Measurements from ENCODE around the gene ABCC3.

Gene ABCC3

GRCh38 chr17:50593321-50593720, 41.4 kb upstream of the ABCC3 start:
- H3K4me3 ChIP-seq (ENCODE audit: extremely low read depth, insufficient read depth, low read length, poor library complexity, severe bottlenecking) = no peak overlapping the region
- H3K36me3 ChIP-seq (ENCODE audit: control insufficient read depth, insufficient read depth, low read length) = no peaks in the 10 kb centered on the region
- 26 to 44% methylated on average over 5 to 9 of the region's 10 CpGs for WGBS, 2 experiments (ENCODE audit: insufficient coverage in 2 of 2)
- H3K27ac ChIP-seq (ENCODE audit: low read depth, low read length, severe bottlenecking) = no peak overlapping the region
- no peaks in the 10 kb centered on the region for H3K9me3 ChIP-seq (ENCODE audit: control insufficient read depth, low read length)
- H3K4me1 ChIP-seq (ENCODE audit: control insufficient read depth, insufficient read depth, low read length, poor library complexity, severe bottlenecking) = peaks cover 11% of the 10 kb centered on the region

GRCh38 chr17:50594128-50594823, 40.4 kb upstream of the ABCC3 start:
- no peaks in the 10 kb centered on the region for H3K9me3 ChIP-seq (ENCODE audit: control insufficient read depth, low read length)
- H3K4me1 ChIP-seq (ENCODE audit: control insufficient read depth, insufficient read depth, low read length, poor library complexity, severe bottlenecking) = peaks cover 11% of the 10 kb centered on the region
- 89% methylated on average over 6 to 9 of the region's 11 CpGs for WGBS, 2 experiments (ENCODE audit: insufficient coverage in 2 of 2)
- H3K36me3 ChIP-seq (ENCODE audit: control insufficient read depth, insufficient read depth, low read length) = no peaks in the 10 kb centered on the region
- no peak overlapping the region for H3K4me3 ChIP-seq (ENCODE audit: extremely low read depth, insufficient read depth, low read length, poor library complexity, severe bottlenecking)
- H3K27ac ChIP-seq (ENCODE audit: low read depth, low read length, severe bottlenecking) = no peak overlapping the region

GRCh38 chr17:50594892-50595291, 39.8 kb upstream of the ABCC3 start:
- no peak overlapping the region for H3K27ac ChIP-seq (ENCODE audit: low read depth, low read length, severe bottlenecking)
- no peaks in the 10 kb centered on the region for H3K36me3 ChIP-seq (ENCODE audit: control insufficient read depth, insufficient read depth, low read length)
- WGBS, 2 experiments (ENCODE audit: insufficient coverage in 2 of 2) = 83 to 88% methylated on average over 14 to 15 of the region's 21 CpGs
- no peak overlapping the region for H3K4me3 ChIP-seq (ENCODE audit: extremely low read depth, insufficient read depth, low read length, poor library complexity, severe bottlenecking)
- H3K9me3 ChIP-seq (ENCODE audit: control insufficient read depth, low read length) = no peaks in the 10 kb centered on the region
- H3K4me1 ChIP-seq (ENCODE audit: control insufficient read depth, insufficient read depth, low read length, poor library complexity, severe bottlenecking) = peaks cover 11% of the 10 kb centered on the region

- 66 to 76% methylated on average over 19 to 30 of the region's 34 CpGs for WGBS, 2 experiments (ENCODE audit: insufficient coverage in 2 of 2)
- H3K9me3 ChIP-seq (ENCODE audit: control insufficient read depth, low read length) = no peaks in the 10 kb centered on the region
- no peak overlapping the region for H3K27ac ChIP-seq (ENCODE audit: low read depth, low read length, severe bottlenecking)
- no peaks in the 10 kb centered on the region for H3K36me3 ChIP-seq (ENCODE audit: control insufficient read depth, insufficient read depth, low read length)
- H3K4me1 ChIP-seq (ENCODE audit: control insufficient read depth, insufficient read depth, low read length, poor library complexity, severe bottlenecking) = peaks cover 11% of the 10 kb centered on the region
- no peak overlapping the region for H3K4me3 ChIP-seq (ENCODE audit: extremely low read depth, insufficient read depth, low read length, poor library complexity, severe bottlenecking)
These were observed 38.3 kb upstream of the ABCC3 start for GRCh38 chr17:50596191-50597037.

GRCh38 chr17:50598487-50598886, 36.2 kb upstream of the ABCC3 start:
- Histone ChIP-seq H3K36me3 (ENCODE audit: control insufficient read depth, insufficient read depth, low read length) (no peaks in the 10 kb centered on the region), H3K4me1 (ENCODE audit: control insufficient read depth, insufficient read depth, low read length, poor library complexity, severe bottlenecking) (peaks cover 4% of the 10 kb centered on the region), H3K9me3 (ENCODE audit: control insufficient read depth, low read length) (no peaks in the 10 kb centered on the region), H3K27ac (ENCODE audit: low read depth, low read length, severe bottlenecking) (no peak overlapping the region), H3K4me3 (ENCODE audit: extremely low read depth, insufficient read depth, low read length, poor library complexity, severe bottlenecking) (no peak overlapping the region)
- 87 to 92% methylated on average over 2 to 3 of the region's 5 CpGs for WGBS, 2 experiments (ENCODE audit: insufficient coverage in 2 of 2)

GRCh38 chr17:50599606-50600005, 35.1 kb upstream of the ABCC3 start:
- no peaks in the 10 kb centered on the region for H3K4me1 ChIP-seq (ENCODE audit: control insufficient read depth, insufficient read depth, low read length, poor library complexity, severe bottlenecking)
- no peak overlapping the region for H3K4me3 ChIP-seq (ENCODE audit: extremely low read depth, insufficient read depth, low read length, poor library complexity, severe bottlenecking)
- H3K36me3 ChIP-seq (ENCODE audit: control insufficient read depth, insufficient read depth, low read length) = no peaks in the 10 kb centered on the region
- no peak overlapping the region for H3K27ac ChIP-seq (ENCODE audit: low read depth, low read length, severe bottlenecking)
- no peaks in the 10 kb centered on the region for H3K9me3 ChIP-seq (ENCODE audit: control insufficient read depth, low read length)
- WGBS, 2 experiments (ENCODE audit: insufficient coverage in 2 of 2) = 91 to 93% methylated on average over 13 of the region's 15 CpGs

- Histone ChIP-seq H3K4me1 (ENCODE audit: control insufficient read depth, insufficient read depth, low read length, poor library complexity, severe bottlenecking) (no peaks in the 10 kb centered on the region), H3K27ac (ENCODE audit: low read depth, low read length, severe bottlenecking) (no peak overlapping the region), H3K9me3 (ENCODE audit: control insufficient read depth, low read length) (no peaks in the 10 kb centered on the region), H3K4me3 (ENCODE audit: extremely low read depth, insufficient read depth, low read length, poor library complexity, severe bottlenecking) (no peak overlapping the region), H3K36me3 (ENCODE audit: control insufficient read depth, insufficient read depth, low read length) (no peaks in the 10 kb centered on the region)
- WGBS, 2 experiments (ENCODE audit: insufficient coverage in 2 of 2) = 80 to 90% methylated on average over 5 to 8 of the region's 13 CpGs
These were observed 32.8 kb upstream of the ABCC3 start for GRCh38 chr17:50601823-50602375.

GRCh38 chr17:50602836-50603235, 31.8 kb upstream of the ABCC3 start:
- H3K27ac ChIP-seq (ENCODE audit: low read depth, low read length, severe bottlenecking) = no peak overlapping the region
- H3K9me3 ChIP-seq (ENCODE audit: control insufficient read depth, low read length) = no peaks in the 10 kb centered on the region
- WGBS, 2 experiments (ENCODE audit: insufficient coverage in 2 of 2) = 94 to 96% methylated on average over 15 to 17 of the region's 18 CpGs
- no peaks in the 10 kb centered on the region for H3K4me1 ChIP-seq (ENCODE audit: control insufficient read depth, insufficient read depth, low read length, poor library complexity, severe bottlenecking)
- H3K36me3 ChIP-seq (ENCODE audit: control insufficient read depth, insufficient read depth, low read length) = no peaks in the 10 kb centered on the region
- H3K4me3 ChIP-seq (ENCODE audit: extremely low read depth, insufficient read depth, low read length, poor library complexity, severe bottlenecking) = no peak overlapping the region

GRCh38 chr17:50603340-50603739, 31.3 kb upstream of the ABCC3 start:
- Histone ChIP-seq H3K9me3 (ENCODE audit: control insufficient read depth, low read length) (no peaks in the 10 kb centered on the region), H3K4me1 (ENCODE audit: control insufficient read depth, insufficient read depth, low read length, poor library complexity, severe bottlenecking) (no peaks in the 10 kb centered on the region), H3K36me3 (ENCODE audit: control insufficient read depth, insufficient read depth, low read length) (no peaks in the 10 kb centered on the region), H3K4me3 (ENCODE audit: extremely low read depth, insufficient read depth, low read length, poor library complexity, severe bottlenecking) (no peak overlapping the region), H3K27ac (ENCODE audit: low read depth, low read length, severe bottlenecking) (no peak overlapping the region)
- WGBS, 2 experiments (ENCODE audit: insufficient coverage in 2 of 2) = 66 to 79% methylated on average over 7 of the region's 9 CpGs

GRCh38 chr17:50604513-50604912, 30.2 kb upstream of the ABCC3 start:
- no peaks in the 10 kb centered on the region for H3K36me3 ChIP-seq (ENCODE audit: control insufficient read depth, insufficient read depth, low read length)
- 65% methylated on average over 9 to 13 of the region's 13 CpGs for WGBS, 2 experiments (ENCODE audit: insufficient coverage in 2 of 2)

More at GRCh38 chr17:50604513-50604912, 30.2 kb upstream of the ABCC3 start:
- Histone ChIP-seq H3K9me3 (ENCODE audit: control insufficient read depth, low read length) (no peaks in the 10 kb centered on the region), H3K4me3 (ENCODE audit: extremely low read depth, insufficient read depth, low read length, poor library complexity, severe bottlenecking) (no peak overlapping the region), H3K27ac (ENCODE audit: low read depth, low read length, severe bottlenecking) (no peak overlapping the region), H3K4me1 (ENCODE audit: control insufficient read depth, insufficient read depth, low read length, poor library complexity, severe bottlenecking) (no peaks in the 10 kb centered on the region)

All from mesodermal cell (in vitro differentiated cells).